HepG2 (cell line): ENCODE data around the gene DCDC2. TPM values are rescaled to one million over a fixed set of nuclear protein-coding genes. Genes with fewer than 3 reads are reported as not detected.

Experiments
- CBFB ChIP-seq: sonication (generic); formaldehyde crosslinking; IDR thresholded peaks from 2 replicates; pipeline ENCODE4 v1.4.0; 2020; ENCODE audit warnings: missing genetic modification reagents
- CCAR2 ChIP-seq: fragments of 200-400 bp; formaldehyde crosslinking; optimal IDR thresholded peaks from 2 replicates; pipeline ENCODE3; 2018; ENCODE audit warnings: low read depth, mild to moderate bottlenecking, low read length, moderate library complexity
- EHMT2 ChIP-seq: fragments of 200-600 bp; sonication (generic); IDR thresholded peaks from 2 replicates; pipeline ENCODE4 v1.7.0; 2017; ENCODE audit warnings: antibody characterized with exemption, low read depth, low read length, borderline replicate concordance
- FOXA1 ChIP-seq, 2 experiments: fragments of 450-650 bp in 1 of 2; sonication (generic) in 1 of 2; formaldehyde crosslinking in 1 of 2; IDR thresholded peaks; 2 replicates each; pipeline versions ENCODE4 v1.4.0 to v1.6.1; 2016 to 2020; ENCODE audit warnings: missing genetic modification reagents in 1 of 2
- IRX3 ChIP-seq: sonication (generic); formaldehyde crosslinking; IDR thresholded peaks from 2 replicates; pipeline ENCODE4 v1.8.1; 2023; ENCODE audit warnings: mild to moderate bottlenecking, low read depth, missing genetic modification reagents, borderline replicate concordance
- JARID2 ChIP-seq: sonication (generic); formaldehyde crosslinking; IDR thresholded peaks from 2 replicates; pipeline ENCODE4 v1.8.1; 2023; ENCODE audit warnings: missing genetic modification reagents, inconsistent platforms; ENCODE audit not compliant: insufficient replicate concordance
- MYPOP ChIP-seq: sonication (generic); formaldehyde crosslinking; IDR thresholded peaks from 2 replicates; pipeline ENCODE4 v1.8.1; 2023; ENCODE audit warnings: mild to moderate bottlenecking, moderate library complexity, missing genetic modification reagents
- PBX3 ChIP-seq: sonication (generic); formaldehyde crosslinking; IDR thresholded peaks from 2 replicates; pipeline ENCODE4 v1.8.1; 2023; ENCODE audit warnings: missing genetic modification reagents, inconsistent platforms, borderline replicate concordance
- SMYD3 ChIP-seq: sonication (generic); formaldehyde crosslinking; IDR thresholded peaks from 2 replicates; pipeline ENCODE4 v1.8.1; 2023; ENCODE audit warnings: mild to moderate bottlenecking, missing genetic modification reagents
- SP5 ChIP-seq: IDR thresholded peaks from 2 replicates; pipeline ENCODE4 v1.6.1; 2016; ENCODE audit warnings: low read depth, borderline replicate concordance
- SRSF4 ChIP-seq: fragments of 200-400 bp; formaldehyde crosslinking; IDR thresholded peaks from one replicate; pipeline ENCODE4 v1.6.1; 2018; ENCODE audit warnings: mild to moderate bottlenecking, low read depth, low read length, moderate library complexity; ENCODE audit not compliant: poor library complexity, severe bottlenecking
- SSRP1 ChIP-seq: IDR thresholded peaks from 2 replicates; pipeline ENCODE4 v1.6.1; 2016; ENCODE audit warnings: control low read depth
- THAP11 ChIP-seq: IDR thresholded peaks from 2 replicates; pipeline ENCODE4 v1.6.1; 2016; ENCODE audit warnings: missing biosample characterization, missing genetic modification reagents
- ZBTB2 ChIP-seq: sonication (generic); formaldehyde crosslinking; IDR thresholded peaks from 2 replicates; pipeline ENCODE4 v1.8.0; 2022; ENCODE audit warnings: low read depth, missing genetic modification reagents
- ZC3H4 ChIP-seq: sonication (generic); formaldehyde crosslinking; IDR thresholded peaks from 2 replicates; pipeline ENCODE4 v1.4.0; 2020; ENCODE audit warnings: missing genetic modification reagents, borderline replicate concordance
- ZFAT ChIP-seq: sonication (generic); formaldehyde crosslinking; conservative IDR thresholded peaks from 2 replicates; pipeline ENCODE4 v1.8.1; 2023; ENCODE audit warnings: missing genetic modification reagents, inconsistent platforms
- ZMYM4 ChIP-seq: sonication (generic); formaldehyde crosslinking; IDR thresholded peaks from 2 replicates; pipeline ENCODE4 v1.8.1; 2023; ENCODE audit warnings: mild to moderate bottlenecking, missing genetic modification reagents
- ZNF205 ChIP-seq: IDR thresholded peaks from 2 replicates; pipeline ENCODE4 v1.6.1; 2018; ENCODE audit warnings: missing biosample characterization, missing genetic modification reagents
- ZNF224 ChIP-seq: sonication (generic); formaldehyde crosslinking; IDR thresholded peaks from 2 replicates; pipeline ENCODE4 v1.5.0; 2020; ENCODE audit warnings: mild to moderate bottlenecking, missing genetic modification reagents
- ZNF382 ChIP-seq: sonication (generic); formaldehyde crosslinking; IDR thresholded peaks from 2 replicates; pipeline ENCODE4 v1.5.0; 2020; ENCODE audit warnings: missing genetic modification reagents, mild to moderate bottlenecking, borderline replicate concordance
- ZNF660 ChIP-seq: sonication (generic); formaldehyde crosslinking; IDR thresholded peaks from 2 replicates; pipeline ENCODE4 v1.5.1; 2020; ENCODE audit warnings: mild to moderate bottlenecking, low read depth, missing genetic modification reagents, borderline replicate concordance
- polyA plus RNA-seq, 8 experiments: library from polyadenylated mRNA; depleted of rRNA in 3 of 8; stranded (reverse) in 7 of 8; unstranded in 1 of 8; fragments of >200 nt; fragmentation: Illumina TruSeq in 4 of 8; extraction: Trizol in 4 of 8; gene quantifications; 2 replicates each; pipeline versions ENCODE4 v1.2.1 to v1.2.3, GENCODE V29; 2011 to 2016; ENCODE audit warnings: low read depth in 4 of 8, missing spikeins in 1 of 8, mixed read lengths in 1 of 8; ENCODE audit not compliant: insufficient read depth in 1 of 8
- total RNA-seq, 5 experiments: library from RNA; depleted of rRNA; stranded (reverse); fragments of >200 nt; fragmentation: Illumina TruSeq; extraction: Trizol; gene quantifications; 2 replicates each; pipeline ENCODE4 v1.2.3, GENCODE V29; 2016; ENCODE audit warnings: low read depth in 1 of 5
- TF ChIP-seq, protein P1 (sequence below), 2 experiments: sonication (generic) in 1 of 2; formaldehyde crosslinking in 1 of 2; IDR thresholded peaks; 2 replicates each; pipeline versions ENCODE4 v1.5.1 to v1.6.1; 2011 to 2020; ENCODE audit warnings: borderline replicate concordance in 1 of 2, low read depth in 1 of 2, low read length in 1 of 2, mild to moderate bottlenecking in 1 of 2, missing genetic modification reagents in 1 of 2, moderate library complexity in 1 of 2

Gene DCDC2
- total and polyA plus RNA-seq, 2 of the 13 experiments (the other 11 are each of a cell fraction or from before 2014, with no cell fraction given), result 9.0 to 36.2 TPM

DNA sequence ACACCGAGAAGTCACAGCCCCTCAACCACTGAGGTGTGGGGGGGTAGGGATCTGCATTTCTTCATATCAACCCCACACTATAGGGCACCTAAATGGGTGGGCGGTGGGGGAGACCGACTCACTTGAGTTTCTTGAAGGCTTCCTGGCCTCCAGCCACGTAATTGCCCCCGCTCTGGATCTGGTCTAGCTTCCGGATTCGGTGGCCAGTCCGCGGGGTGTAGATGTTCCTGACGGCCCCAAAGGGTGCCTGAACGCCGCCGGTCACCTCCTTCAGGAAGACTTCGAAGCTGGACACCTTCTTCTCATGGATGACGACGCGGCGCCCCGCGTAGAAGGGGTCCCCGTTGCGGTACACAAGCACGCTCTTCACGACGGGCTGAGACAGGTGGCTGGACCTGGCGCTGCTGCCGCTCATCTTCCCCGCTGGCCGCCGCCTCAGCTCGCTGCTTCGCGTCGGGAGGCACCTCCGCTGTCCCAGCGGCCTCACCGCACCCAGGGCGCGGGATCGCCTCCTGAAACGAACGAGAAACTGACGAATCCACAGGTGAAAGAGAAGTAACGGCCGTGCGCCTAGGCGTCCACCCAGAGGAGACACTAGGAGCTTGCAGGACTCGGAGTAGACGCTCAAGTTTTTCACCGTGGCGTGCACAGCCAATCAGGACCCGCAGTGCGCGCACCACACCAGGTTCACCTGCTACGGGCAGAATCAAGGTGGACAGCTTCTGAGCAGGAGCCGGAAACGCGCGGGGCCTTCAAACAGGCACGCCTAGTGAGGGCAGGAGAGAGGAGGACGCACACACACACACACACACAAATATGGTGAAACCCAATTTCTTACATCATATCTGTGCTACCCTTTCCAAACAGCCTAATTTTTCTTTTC is at the start of gene DCDC2 (continued):
- TF ChIP-seq, protein P1, sequence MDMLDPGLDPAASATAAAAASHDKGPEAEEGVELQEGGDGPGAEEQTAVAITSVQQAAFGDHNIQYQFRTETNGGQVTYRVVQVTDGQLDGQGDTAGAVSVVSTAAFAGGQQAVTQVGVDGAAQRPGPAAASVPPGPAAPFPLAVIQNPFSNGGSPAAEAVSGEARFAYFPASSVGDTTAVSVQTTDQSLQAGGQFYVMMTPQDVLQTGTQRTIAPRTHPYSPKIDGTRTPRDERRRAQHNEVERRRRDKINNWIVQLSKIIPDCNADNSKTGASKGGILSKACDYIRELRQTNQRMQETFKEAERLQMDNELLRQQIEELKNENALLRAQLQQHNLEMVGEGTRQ (IDR thresholded peaks at IDR 0.05; ENCODE audit: low read depth, low read length), result no peak
- TF ChIP-seq, protein P1 (CRISPR knock-in tag; IDR thresholded peaks at IDR 0.05; ENCODE audit: borderline replicate concordance), result no peak; the same call in 1 of the 2 replicates
- TF ChIP-seq FOXA1 (IDR thresholded peaks at IDR 0.05) (no peak), FOXA1 (CRISPR knock-in tag; IDR thresholded peaks at IDR 0.05) (peak; percentile 43; the same call in 1 of the 2 replicates), ZNF205 (CRISPR knock-in tag) (peak; percentile 80), JARID2 (CRISPR knock-in tag) (no peak), ZNF224 (peak; percentile 97; the same call in 1 of the 2 replicates), ZFAT (no peak), IRX3 (CRISPR knock-in tag) (0 out of 2 replicates have a peak, but pooled peaks have one; percentile 25), ZBTB2 (no peak), SSRP1 (CRISPR knock-in tag) (0 out of 2 replicates have a peak, but pooled peaks have one; percentile 35), EHMT2 (no peak), SP5 (CRISPR knock-in tag) (no peak), SRSF4 (no peak), CCAR2 (peak; percentile 37), ZMYM4 (CRISPR knock-in tag) (peak; percentile 89), THAP11 (CRISPR knock-in tag) (peak; percentile 65; the same call in 1 of the 2 replicates), SMYD3 (peak; percentile 71; the same call in 1 of the 2 replicates), PBX3 (CRISPR knock-in tag) (no peak), ZC3H4 (CRISPR knock-in tag) (no peak), ZNF660 (no peak; the same call in 1 of the 2 replicates), ZNF382 (CRISPR knock-in tag) (no peak), CBFB (peak; percentile 49; the same call in 1 of the 2 replicates), MYPOP (CRISPR knock-in tag) (peak; percentile 61; the same call in 1 of the 2 replicates)
